Renal pelvis (tissue), 4 donors: Measurements from ENCODE around the gene POSTN. TPM values are rescaled to one million over a fixed set of nuclear protein-coding genes. Genes with fewer than 3 reads are reported as not detected.

Source experiments
- DNase-seq: peaks from one replicate; pipeline ENCODE4 v3.0.0-alpha.2; 2013
- polyA plus RNA-seq, 3 donors: library from polyadenylated mRNA; unstranded; fragments of 120-200 nt; gene quantifications; one replicate each; pipeline ENCODE4 v1.2.1, GENCODE V29; 2013; ENCODE audit not compliant: insufficient read length in 3 of 3

POSTN gene
- polyA plus RNA-seq, 3 donors: 118 to 249 (median 179) TPM

- no peak for DNase-seq
These were observed 64.4 kb downstream of the POSTN start for GRCh38 chr13:37534181-37534580.

- DNase-seq: no peak
These were observed 67.5 kb downstream of the POSTN start for GRCh38 chr13:37531049-37531448.

- DNase-seq: no peak
These were observed 68.7 kb downstream of the POSTN start for GRCh38 chr13:37529751-37530385.

GRCh38 chr13:37526710-37527473 is 71.7 kb downstream of the POSTN start:
- DNase-seq: no peak

- DNase-seq: no peak
These were observed 83.3 kb downstream of the POSTN start for GRCh38 chr13:37515226-37515625.
